Central memory CD8-positive, alpha-beta T cell (primary cell): ENCODE results near the gene PCDHGA2.
"Not testable (repeated sequence)": the region's sequence is repeated elsewhere in the genome, so short reads cannot be mapped to it uniquely, and the experiment has no call there.

Experiments
- ATAC-seq: fragments of 150-1000 bp; cut with Tn5 transposase; replicated peaks from 2 replicates; pipeline ENCODE4 v1.10.0; 2022; ENCODE audit warnings: mild to moderate bottlenecking, moderate FRiP score, moderate number of reproducible peaks; ENCODE audit not compliant: poor library complexity, severe bottlenecking; ENCODE audit errors: extremely low read depth
- DNase-seq, 2 donors: peaks; one replicate each; pipeline ENCODE4 v3.0.0; 2021; ENCODE audit warnings: low spot score in 2 of 2
- H3K27ac Mint-ChIP-seq: one replicate; pipeline ENCODE4 v1.8.0; 2022; ENCODE audit warnings: low read depth, mild to moderate bottlenecking, moderate library complexity, mixed read lengths
- H3K27me3 Mint-ChIP-seq: one replicate; pipeline ENCODE4 v1.8.0; 2022; ENCODE audit warnings: mixed read lengths
- H3K36me3 Mint-ChIP-seq: one replicate; pipeline ENCODE4 v1.8.0; 2022; ENCODE audit warnings: mild to moderate bottlenecking, moderate library complexity, mixed read lengths; ENCODE audit not compliant: insufficient read depth
- H3K4me1 Mint-ChIP-seq: one replicate; pipeline ENCODE4 v1.8.0; 2022; ENCODE audit warnings: mixed read lengths
- H3K4me3 Mint-ChIP-seq: one replicate; pipeline ENCODE4 v1.8.0; 2022; ENCODE audit warnings: mild to moderate bottlenecking, moderate library complexity, mixed read lengths
- H3K9me3 Mint-ChIP-seq: one replicate; pipeline ENCODE4 v1.8.0; 2022; ENCODE audit warnings: mixed read lengths

The PCDHGA2 gene

DNA sequence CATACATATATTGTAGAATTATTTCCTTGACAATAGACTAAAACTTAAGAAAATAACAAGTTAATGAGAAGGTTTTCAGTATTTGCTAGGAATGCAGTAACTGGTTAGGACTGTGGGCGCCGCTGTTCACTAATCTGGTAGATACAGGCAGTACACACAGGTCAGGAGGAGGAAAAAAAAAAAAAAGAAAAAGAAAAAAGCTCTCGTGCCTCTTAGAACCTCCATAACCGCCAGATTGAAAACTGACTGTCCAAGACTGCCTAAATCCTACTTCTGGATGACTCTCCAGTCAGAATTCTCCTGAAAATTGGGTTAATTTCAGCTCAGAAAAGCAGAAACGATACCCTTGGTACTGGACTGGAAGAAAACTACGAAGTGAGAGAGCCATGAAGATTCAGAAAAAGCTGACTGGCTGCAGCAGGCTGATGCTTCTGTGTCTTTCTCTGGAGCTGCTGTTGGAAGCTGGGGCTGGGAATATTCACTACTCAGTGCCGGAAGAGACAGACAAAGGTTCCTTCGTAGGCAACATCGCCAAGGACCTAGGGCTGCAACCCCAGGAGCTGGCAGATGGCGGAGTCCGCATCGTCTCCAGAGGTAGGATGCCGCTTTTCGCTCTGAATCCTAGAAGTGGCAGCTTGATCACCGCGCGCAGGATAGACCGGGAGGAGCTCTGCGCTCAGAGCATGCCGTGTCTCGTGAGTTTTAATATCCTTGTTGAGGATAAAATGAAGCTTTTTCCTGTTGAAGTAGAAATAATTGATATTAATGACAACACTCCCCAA lies 8.1 kb upstream of the PCDHGA2 start, which contains the start of gene PCDHGA1:
PCDHGA1 (plus strand) TSS at position 216 of the 782 bp plus-strand sequence.
- no peak within 1 kb of the TSS for H3K27ac Mint-ChIP-seq
- H3K27me3 Mint-ChIP-seq: peaks cover 65% of the 10 kb centered on the region
- DNase-seq (no peak), ATAC-seq (peak; percentile 41)
- peaks cover 8% of the 10 kb centered on the region for H3K4me1 Mint-ChIP-seq
- peak within 1 kb of the TSS; percentile 49 for H3K4me3 Mint-ChIP-seq
- H3K9me3 Mint-ChIP-seq: peaks cover 5% of the 10 kb centered on the region
- peaks cover 6% of the 10 kb centered on the region for H3K36me3 Mint-ChIP-seq

DNA sequence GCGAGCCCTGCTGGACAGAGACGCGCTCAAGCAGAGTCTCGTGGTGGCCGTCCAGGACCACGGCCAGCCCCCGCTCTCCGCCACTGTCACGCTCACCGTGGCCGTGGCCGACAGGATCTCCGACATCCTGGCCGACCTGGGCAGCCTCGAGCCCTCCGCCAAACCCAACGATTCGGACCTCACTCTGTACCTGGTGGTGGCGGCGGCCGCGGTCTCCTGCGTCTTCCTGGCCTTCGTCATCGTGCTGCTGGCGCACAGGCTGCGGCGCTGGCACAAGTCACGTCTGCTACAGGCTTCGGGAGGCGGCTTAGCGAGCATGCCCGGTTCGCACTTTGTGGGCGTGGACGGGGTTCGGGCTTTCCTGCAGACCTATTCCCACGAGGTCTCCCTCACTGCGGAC lies 6.0 kb upstream of the PCDHGA2 start:
- DNase-seq, ATAC-seq, H3K36me3 Mint-ChIP-seq, H3K4me1 Mint-ChIP-seq, H3K9me3 Mint-ChIP-seq, H3K4me3 Mint-ChIP-seq, H3K27ac Mint-ChIP-seq: not testable (repeated sequence)
- H3K27me3 Mint-ChIP-seq: peaks cover 69% of the 10 kb centered on the region

DNA sequence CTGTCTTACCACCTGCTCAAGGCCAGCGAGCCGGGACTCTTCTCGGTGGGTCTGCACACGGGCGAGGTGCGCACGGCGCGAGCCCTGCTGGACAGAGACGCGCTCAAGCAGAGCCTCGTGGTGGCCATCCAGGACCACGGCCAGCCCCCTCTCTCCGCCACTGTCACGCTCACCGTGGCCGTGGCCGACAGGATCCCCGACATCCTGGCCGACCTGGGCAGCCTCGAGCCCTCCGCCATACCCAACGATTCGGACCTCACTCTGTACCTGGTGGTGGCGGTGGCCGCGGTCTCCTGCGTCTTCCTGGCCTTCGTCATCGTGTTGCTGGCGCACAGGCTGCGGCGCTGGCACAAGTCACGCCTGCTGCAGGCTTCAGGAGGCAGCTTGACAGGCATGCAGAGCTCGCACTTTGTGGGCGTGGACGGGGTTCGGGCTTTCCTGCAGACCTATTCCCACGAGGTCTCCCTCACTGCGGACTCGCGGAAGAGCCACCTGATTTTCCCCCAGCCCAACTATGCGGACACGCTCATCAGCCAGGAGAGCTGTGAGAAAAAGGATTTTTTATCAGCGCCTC lies 2.3 kb downstream of the PCDHGA2 start:
- not testable (repeated sequence) for H3K4me3 Mint-ChIP-seq, H3K4me1 Mint-ChIP-seq, H3K36me3 Mint-ChIP-seq, DNase-seq, ATAC-seq, H3K27ac Mint-ChIP-seq
- Mint-ChIP-seq H3K9me3 (peaks cover 11% of the 10 kb centered on the region), H3K27me3 (peaks cover 91% of the 10 kb centered on the region)

DNA sequence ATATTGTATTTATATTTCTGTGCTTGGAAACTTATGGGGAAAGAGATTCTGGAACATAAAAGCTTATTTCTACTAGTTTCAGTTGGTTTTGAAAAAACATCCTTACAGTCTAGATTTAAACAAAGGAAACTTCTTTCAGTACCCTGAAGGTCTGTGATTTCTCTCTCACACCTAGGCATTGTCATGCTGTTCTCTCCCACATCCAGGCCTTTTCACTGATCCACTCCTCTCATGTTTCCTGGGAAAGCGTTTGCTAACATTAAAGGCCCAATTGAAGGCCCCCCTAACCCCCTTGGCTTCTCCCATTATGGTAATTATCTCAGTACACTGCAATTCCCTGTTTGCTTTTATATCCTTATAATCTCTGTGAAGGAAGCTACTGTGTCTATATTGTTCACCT lies 4.2 kb downstream of the PCDHGA2 start:
- Mint-ChIP-seq H3K27me3 (peaks cover 88% of the 10 kb centered on the region), H3K27ac (no peak overlapping the region), H3K4me3 (no peak overlapping the region), H3K9me3 (peaks cover 11% of the 10 kb centered on the region), H3K36me3 (no peaks in the 10 kb centered on the region), H3K4me1 (no peaks in the 10 kb centered on the region)
- DNase-seq (no peak), ATAC-seq (no peak)

DNA sequence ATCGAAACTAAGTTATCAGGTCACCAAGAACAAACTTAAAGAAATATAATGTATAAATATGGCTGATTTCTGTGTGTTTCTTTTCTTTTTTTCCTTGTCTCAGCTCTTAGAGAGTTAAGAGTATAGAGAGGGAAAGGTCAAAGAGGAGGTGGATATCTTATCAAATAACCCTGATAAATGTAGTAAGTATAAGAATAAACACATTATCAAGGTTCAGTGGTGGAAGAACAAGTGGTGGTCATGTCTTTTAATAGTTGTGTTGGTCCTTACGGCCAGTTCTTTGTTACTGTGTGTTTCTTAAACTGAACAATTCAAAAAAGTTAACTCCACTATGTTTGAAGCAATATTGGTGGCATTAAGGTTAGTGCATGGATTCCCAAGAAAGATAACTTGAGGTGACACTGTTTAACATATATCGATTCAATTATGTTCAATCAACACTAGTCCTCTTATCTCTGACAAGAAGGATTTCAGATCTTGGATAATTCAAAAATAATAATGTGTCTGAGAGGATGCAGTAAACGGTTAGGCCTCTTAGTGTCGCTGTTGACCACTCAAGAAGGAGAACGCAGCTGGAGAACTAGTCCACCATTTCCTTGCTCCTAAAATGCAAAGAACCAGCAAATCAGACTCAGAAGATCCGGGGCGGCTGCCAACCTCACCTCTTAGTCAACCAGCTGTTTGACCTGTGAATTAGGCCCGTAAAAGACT lies 4.8 kb downstream of the PCDHGA2 start, which contains the start of gene PCDHGA3:
PCDHGA3 (plus strand) TSS at position 588 of the 711 bp plus-strand sequence. CDS start 205 bp downstream, outside the sequence.
- Mint-ChIP-seq H3K36me3 (no peaks in the 10 kb centered on the region), H3K27me3 (peaks cover 82% of the 10 kb centered on the region), H3K9me3 (peaks cover 5% of the 10 kb centered on the region), H3K27ac (no peak within 1 kb of the TSS), H3K4me1 (no peaks in the 10 kb centered on the region), H3K4me3 (peak within 1 kb of the TSS; percentile 40)
- ATAC-seq (no peak), DNase-seq (no peak)

DNA sequence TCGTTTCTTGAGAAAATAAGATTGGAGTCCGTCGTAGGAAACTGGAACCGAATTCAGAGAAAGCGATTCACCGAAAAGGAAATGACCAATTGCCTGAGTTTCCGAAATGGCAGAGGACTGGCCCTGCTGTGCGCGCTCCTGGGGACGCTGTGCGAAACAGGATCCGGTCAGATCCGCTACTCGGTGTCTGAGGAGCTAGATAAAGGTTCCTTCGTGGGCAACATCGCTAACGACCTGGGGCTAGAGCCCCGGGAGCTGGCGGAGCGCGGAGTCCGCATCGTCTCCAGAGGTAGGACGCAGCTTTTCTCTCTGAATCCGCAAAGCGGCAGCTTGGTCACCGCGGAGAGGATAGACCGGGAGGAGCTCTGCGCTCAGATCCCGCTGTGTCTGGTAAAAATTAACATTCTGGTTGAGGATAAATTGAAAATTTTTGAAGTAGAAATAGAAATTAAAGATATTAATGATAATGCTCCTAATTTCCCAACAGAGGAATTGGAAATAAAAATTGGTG lies 5.4 kb downstream of the PCDHGA2 start:
- Mint-ChIP-seq H3K36me3 (no peaks in the 10 kb centered on the region), H3K4me3 (peak overlapping the region; percentile 40), H3K9me3 (peaks cover 5% of the 10 kb centered on the region), H3K4me1 (no peaks in the 10 kb centered on the region), H3K27me3 (peaks cover 76% of the 10 kb centered on the region), H3K27ac (no peak overlapping the region)
- no peak for DNase-seq
- ATAC-seq: no peak

DNA sequence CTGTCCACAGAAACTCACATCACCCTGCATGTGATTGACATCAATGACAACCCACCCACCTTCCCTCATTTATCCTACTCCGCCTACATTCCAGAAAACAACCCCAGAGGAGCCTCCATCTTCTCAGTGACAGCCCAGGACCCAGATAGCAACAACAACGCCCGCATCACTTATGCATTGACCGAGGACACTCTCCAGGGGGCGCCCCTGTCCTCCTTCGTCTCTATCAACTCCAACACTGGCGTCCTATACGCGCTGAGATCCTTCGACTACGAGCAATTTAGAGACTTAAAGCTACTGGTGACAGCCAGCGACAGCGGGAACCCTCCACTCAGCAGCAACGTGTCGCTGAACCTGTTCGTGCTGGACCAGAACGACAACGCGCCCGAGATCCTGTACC lies 6.8 kb downstream of the PCDHGA2 start:
- H3K27ac Mint-ChIP-seq: no peak overlapping the region
- H3K9me3 Mint-ChIP-seq: peaks cover 5% of the 10 kb centered on the region
- H3K4me3 Mint-ChIP-seq: no peak overlapping the region
- peaks cover 77% of the 10 kb centered on the region for H3K27me3 Mint-ChIP-seq
- ATAC-seq (no peak), DNase-seq (no peak)
- no peaks in the 10 kb centered on the region for H3K4me1 Mint-ChIP-seq
- H3K36me3 Mint-ChIP-seq: no peaks in the 10 kb centered on the region

DNA sequence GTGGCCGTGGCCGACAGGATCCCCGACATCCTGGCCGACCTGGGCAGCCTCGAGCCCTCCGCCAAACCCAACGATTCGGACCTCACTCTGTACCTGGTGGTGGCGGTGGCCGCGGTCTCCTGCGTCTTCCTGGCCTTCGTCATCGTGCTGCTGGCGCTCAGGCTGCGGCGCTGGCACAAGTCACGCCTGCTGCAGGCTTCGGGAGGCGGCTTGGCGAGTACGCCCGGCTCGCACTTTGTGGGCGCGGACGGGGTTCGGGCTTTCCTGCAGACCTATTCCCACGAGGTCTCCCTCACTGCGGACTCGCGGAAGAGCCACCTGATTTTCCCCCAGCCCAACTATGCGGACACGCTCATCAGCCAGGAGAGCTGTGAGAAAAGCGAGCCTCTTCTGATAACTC lies 7.5 kb downstream of the PCDHGA2 start:
- not testable (repeated sequence) for H3K9me3 Mint-ChIP-seq, H3K36me3 Mint-ChIP-seq, H3K4me3 Mint-ChIP-seq, H3K27ac Mint-ChIP-seq, DNase-seq, H3K4me1 Mint-ChIP-seq, ATAC-seq
- peaks cover 79% of the 10 kb centered on the region for H3K27me3 Mint-ChIP-seq

DNA sequence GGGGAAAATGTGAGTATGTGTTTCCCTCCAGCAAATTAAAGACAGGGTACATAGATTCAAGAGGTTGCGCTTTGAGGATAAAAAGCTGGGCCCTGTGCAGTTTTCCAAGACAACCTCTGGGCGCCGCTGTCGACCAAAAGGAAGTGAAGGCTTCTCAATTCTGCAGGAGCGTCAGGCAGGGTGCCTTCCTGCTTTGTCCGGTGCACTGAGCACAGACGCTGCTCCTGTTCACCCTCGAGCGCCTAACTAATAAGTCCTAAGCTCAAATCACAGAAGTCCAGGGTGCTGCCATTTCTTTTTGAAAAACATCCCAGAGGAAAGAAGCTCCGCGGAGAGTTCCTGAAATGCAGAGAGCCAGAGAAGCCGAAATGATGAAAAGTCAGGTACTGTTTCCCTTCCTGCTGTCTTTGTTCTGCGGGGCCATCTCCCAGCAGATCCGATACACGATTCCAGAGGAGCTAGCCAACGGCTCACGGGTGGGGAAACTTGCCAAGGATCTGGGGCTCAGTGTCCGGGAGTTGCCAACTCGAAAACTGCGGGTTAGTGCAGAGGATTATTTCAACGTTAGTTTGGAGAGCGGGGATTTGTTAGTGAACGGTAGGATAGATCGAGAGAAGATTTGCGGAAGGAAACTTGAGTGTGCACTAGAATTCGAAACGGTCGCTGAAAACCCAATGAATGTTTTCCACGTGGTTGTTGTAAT lies 11.5 kb downstream of the PCDHGA2 start, which contains the start of gene PCDHGB1:
PCDHGB1 (plus strand) TSS at position 183 of the 703 bp plus-strand sequence; CDS start at position 345, 162 bp downstream.
- H3K36me3 Mint-ChIP-seq: no peaks in the 10 kb centered on the region
- no peak for DNase-seq
- H3K9me3 Mint-ChIP-seq: peaks cover 5% of the 10 kb centered on the region
- H3K27ac Mint-ChIP-seq: no peak within 1 kb of the TSS
- peaks cover 67% of the 10 kb centered on the region for H3K27me3 Mint-ChIP-seq
- no peak for ATAC-seq
- H3K4me3 Mint-ChIP-seq: peak within 1 kb of the TSS; percentile 60
- H3K4me1 Mint-ChIP-seq: no peaks in the 10 kb centered on the region

DNA sequence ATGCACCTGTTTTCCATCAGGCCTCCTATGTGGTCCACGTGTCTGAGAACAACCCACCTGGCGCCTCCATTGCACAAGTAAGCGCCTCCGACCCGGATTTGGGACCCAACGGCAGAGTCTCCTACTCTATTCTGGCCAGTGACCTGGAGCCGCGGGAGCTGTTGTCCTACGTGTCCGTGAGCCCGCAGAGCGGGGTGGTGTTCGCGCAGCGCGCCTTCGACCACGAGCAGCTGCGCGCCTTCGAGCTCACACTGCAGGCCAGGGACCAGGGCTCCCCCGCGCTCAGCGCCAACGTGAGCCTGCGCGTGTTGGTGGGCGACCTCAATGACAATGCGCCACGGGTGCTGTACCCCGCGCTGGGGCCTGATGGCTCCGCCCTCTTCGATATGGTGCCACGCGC lies 13.0 kb downstream of the PCDHGA2 start:
- H3K36me3 Mint-ChIP-seq: no peaks in the 10 kb centered on the region
- DNase-seq (no peak), ATAC-seq (no peak)
- no peaks in the 10 kb centered on the region for H3K4me1 Mint-ChIP-seq
- H3K4me3 Mint-ChIP-seq: no peak overlapping the region
- peaks cover 67% of the 10 kb centered on the region for H3K27me3 Mint-ChIP-seq
- no peak overlapping the region for H3K27ac Mint-ChIP-seq
- H3K9me3 Mint-ChIP-seq: peaks cover 5% of the 10 kb centered on the region

DNA sequence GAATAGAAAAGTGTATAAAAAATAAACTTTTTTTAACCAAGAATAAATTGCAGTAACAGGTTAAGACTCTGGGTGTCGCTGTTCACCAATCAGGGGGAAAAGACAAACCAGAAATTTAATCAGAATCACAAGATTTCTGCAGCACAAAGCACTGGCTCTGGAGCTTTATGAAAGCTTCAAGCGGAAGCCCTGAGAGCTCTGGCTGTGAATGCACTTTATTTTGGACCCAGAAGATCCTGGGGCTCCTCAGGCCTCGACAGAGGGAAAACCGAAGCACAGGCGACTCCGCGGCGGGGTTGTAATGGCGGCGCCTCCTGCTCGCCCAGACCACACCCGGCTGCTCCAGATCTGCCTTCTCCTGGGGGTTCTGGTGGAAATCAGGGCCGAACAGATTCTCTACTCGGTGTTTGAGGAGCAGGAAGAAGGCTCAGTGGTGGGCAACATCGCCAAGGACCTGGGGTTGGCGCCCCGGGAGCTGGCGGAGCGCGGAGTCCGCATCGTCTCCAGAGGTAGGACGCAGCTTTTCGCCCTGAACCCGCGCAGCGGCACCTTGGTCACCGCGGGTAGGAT lies 16.4 kb downstream of the PCDHGA2 start, which contains the start of gene PCDHGA4:
PCDHGA4 (plus strand) TSS at position 122 of the 570 bp plus-strand sequence; CDS start at position 209, 87 bp downstream.
- Mint-ChIP-seq H3K4me3 (peak within 1 kb of the TSS; percentile 34), H3K27me3 (peaks cover 81% of the 10 kb centered on the region)

More for the DNA sequence above, 16.4 kb downstream of the PCDHGA2 start, which contains the start of gene PCDHGA4:
- Mint-ChIP-seq H3K36me3 (no peaks in the 10 kb centered on the region), H3K4me1 (peaks cover 5% of the 10 kb centered on the region), H3K27ac (no peak within 1 kb of the TSS), H3K9me3 (peaks cover 9% of the 10 kb centered on the region)
- DNase-seq (no peak), ATAC-seq (no peak)
